ENCODE data around the gene SRMS.

Gene SRMS

GRCh38 chr20:63495167-63495720 is 52.3 kb downstream of the SRMS start:
- Histone ChIP-seq H3K36me3 (no peaks in the 10 kb centered on the region), H3K4me3 (ENCODE audit: low read depth in 1 of 2, low read length in 1 of 2) (no peak overlapping the region), H3K9me3 (no peaks in the 10 kb centered on the region), H3K27me3 (peaks cover 81% of the 10 kb centered on the region), H3K27ac (no peak overlapping the region), H3K4me1 (ENCODE audit: control insufficient read depth in 1 of 2, insufficient read depth in 1 of 2, low read depth in 1 of 2, low read length in 1 of 2) (peaks cover 4 to 9% of the 10 kb centered on the region in 2 experiments)
- TF ChIP-seq CTCF (IDR thresholded peaks at IDR 0.05): no peak

GRCh38 chr20:63494420-63495166 is 53.0 kb downstream of the SRMS start:
- H3K27ac ChIP-seq: no peak overlapping the region
- peaks cover 81% of the 10 kb centered on the region for H3K27me3 ChIP-seq
- TF ChIP-seq CTCF (IDR thresholded peaks at IDR 0.05): no peak
- peaks cover 4 to 9% of the 10 kb centered on the region in 2 experiments for H3K4me1 ChIP-seq (ENCODE audit: control insufficient read depth in 1 of 2, insufficient read depth in 1 of 2, low read depth in 1 of 2, low read length in 1 of 2)
- no peaks in the 10 kb centered on the region for H3K9me3 ChIP-seq
- H3K4me3 ChIP-seq (ENCODE audit: low read depth in 1 of 2, low read length in 1 of 2): no peak overlapping the region
- H3K36me3 ChIP-seq: no peaks in the 10 kb centered on the region

- Histone ChIP-seq H3K36me3 (no peaks in the 10 kb centered on the region), H3K27ac (no peak overlapping the region), H3K4me3 (ENCODE audit: low read depth in 1 of 2, low read length in 1 of 2) (no peak overlapping the region), H3K9me3 (no peaks in the 10 kb centered on the region), H3K4me1 (ENCODE audit: control insufficient read depth in 1 of 2, insufficient read depth in 1 of 2, low read depth in 1 of 2, low read length in 1 of 2) (peaks cover 4 to 9% of the 10 kb centered on the region in 2 experiments), H3K27me3 (peaks cover 81% of the 10 kb centered on the region)
- no peak for TF ChIP-seq CTCF (IDR thresholded peaks at IDR 0.05)
These were observed 53.5 kb downstream of the SRMS start for GRCh38 chr20:63494084-63494419.

GRCh38 chr20:63493563-63494020 is 54.0 kb downstream of the SRMS start:
- Histone ChIP-seq H3K9me3 (no peaks in the 10 kb centered on the region), H3K4me1 (ENCODE audit: control insufficient read depth in 1 of 2, insufficient read depth in 1 of 2, low read depth in 1 of 2, low read length in 1 of 2) (peaks cover 4 to 7% of the 10 kb centered on the region in 2 experiments), H3K27ac (no peak overlapping the region), H3K4me3 (ENCODE audit: low read depth in 1 of 2, low read length in 1 of 2) (no peak overlapping the region), H3K27me3 (peaks cover 81% of the 10 kb centered on the region), H3K36me3 (no peaks in the 10 kb centered on the region)
- no peak for TF ChIP-seq CTCF (IDR thresholded peaks at IDR 0.05)

- Histone ChIP-seq H3K4me1 (ENCODE audit: control insufficient read depth in 1 of 2, insufficient read depth in 1 of 2, low read depth in 1 of 2, low read length in 1 of 2) (peaks cover 4 to 7% of the 10 kb centered on the region in 2 experiments), H3K27ac (no peak overlapping the region), H3K36me3 (no peaks in the 10 kb centered on the region), H3K9me3 (no peaks in the 10 kb centered on the region), H3K4me3 (ENCODE audit: low read depth in 1 of 2, low read length in 1 of 2) (no peak overlapping the region), H3K27me3 (peaks cover 81% of the 10 kb centered on the region)
- no peak for TF ChIP-seq CTCF (IDR thresholded peaks at IDR 0.05)
These were observed 54.6 kb downstream of the SRMS start for GRCh38 chr20:63492982-63493381.
